NOMO-1 (cell line): ENCODE data around the gene SLC22A4.

Experiments
- DNase-seq, 2 experiments: peaks; one replicate each; lab custom pipeline; 2025; ENCODE audit not compliant: unreplicated experiment in 2 of 2; lab: John Stamatoyannopoulos, UW

The SLC22A4 gene

DNA sequence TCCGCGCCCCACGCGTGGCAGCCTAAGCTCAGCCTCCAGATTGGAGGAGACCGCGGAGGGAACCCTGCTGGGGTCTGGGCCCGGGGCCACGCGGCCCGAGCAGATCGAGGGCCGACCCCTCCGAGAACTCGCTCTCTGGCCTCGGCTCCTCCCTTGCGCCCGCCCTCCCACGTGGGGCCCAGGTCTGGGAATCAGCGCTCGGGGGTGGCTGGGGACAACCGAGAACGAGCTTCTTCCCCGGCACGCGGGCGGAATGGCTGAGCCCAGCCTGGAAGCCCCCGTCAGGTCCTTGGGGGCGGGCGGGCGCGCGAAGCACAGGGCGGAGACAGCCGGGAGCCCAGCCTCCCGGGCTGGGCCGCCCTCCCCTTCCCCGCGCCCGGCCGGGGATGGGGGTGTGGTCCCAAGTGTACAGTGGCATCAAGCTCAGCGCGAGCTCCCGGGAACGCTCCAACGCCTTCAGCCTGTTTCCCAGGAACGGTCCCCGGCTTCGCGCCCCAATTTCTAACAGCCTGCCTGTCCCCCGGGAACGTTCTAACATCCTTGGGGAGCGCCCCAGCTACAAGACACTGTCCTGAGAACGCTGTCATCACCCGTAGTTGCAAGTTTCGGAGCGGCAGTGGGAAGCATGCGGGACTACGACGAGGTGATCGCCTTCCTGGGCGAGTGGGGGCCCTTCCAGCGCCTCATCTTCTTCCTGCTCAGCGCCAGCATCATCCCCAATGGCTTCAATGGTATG lies at the start of gene SLC22A4:
TSS of gene SLC22A4 (plus strand) at position 403 of the 736 bp plus-strand sequence. CDS start at position 626, 223 bp downstream.
- DNase-seq = peak; percentile 87 to 96

GRCh38 chr5:132245593-132245992 lies 48.6 kb upstream of the SLC22A4 start:
- DNase-seq = no peak

GRCh38 chr5:132246806-132247205 lies 47.4 kb upstream of the SLC22A4 start:
- no peak for DNase-seq

DNA sequence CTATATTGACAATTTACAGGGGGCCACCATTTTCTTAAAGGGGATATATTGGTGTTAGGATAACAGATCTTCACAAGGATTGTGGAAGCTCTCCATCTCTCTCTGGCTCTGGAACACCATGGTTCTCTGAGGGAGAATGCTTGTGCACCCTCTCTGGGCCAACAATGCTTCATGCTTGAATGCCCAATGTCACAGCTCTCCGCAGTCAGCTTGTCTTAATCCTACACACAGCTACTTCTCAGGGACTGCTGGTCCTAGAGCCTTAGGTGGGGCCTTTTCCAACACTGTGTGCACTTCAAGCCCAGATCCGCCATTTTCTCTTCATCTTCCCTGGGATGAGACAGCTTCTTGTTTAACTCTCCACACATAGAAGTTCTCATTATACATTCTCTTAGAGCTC lies 43.6 kb upstream of the SLC22A4 start:
- no peak for DNase-seq

DNA sequence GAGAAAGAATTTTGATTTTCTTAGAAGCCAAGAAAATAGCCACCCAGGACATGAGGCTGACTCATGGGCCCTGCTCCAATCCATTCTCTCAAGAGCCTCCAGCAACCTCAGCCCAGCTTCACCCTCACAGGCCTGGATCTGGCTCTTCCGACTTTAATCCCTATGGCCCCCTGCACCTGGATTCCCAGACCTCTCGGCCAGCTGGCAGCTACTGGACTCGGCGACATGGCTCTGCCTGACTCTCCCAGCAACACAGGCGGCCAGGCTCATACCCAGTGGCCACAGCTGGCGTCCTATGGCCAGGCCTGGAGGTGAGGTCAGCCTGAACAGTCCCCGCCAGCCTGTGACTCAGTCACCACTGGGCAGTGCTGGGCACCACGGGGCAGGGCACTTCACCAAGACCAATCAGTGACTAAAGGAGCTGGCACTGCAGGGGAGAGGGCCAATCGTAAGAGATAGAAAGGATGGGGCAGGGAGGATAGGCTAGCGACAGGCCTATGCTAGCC lies 42.9 kb upstream of the SLC22A4 start:
- DNase-seq = no peak

GRCh38 chr5:132253008-132253441 lies 41.2 kb upstream of the SLC22A4 start:
- peak in 1 of 2 experiments; percentile 12 for DNase-seq

DNA sequence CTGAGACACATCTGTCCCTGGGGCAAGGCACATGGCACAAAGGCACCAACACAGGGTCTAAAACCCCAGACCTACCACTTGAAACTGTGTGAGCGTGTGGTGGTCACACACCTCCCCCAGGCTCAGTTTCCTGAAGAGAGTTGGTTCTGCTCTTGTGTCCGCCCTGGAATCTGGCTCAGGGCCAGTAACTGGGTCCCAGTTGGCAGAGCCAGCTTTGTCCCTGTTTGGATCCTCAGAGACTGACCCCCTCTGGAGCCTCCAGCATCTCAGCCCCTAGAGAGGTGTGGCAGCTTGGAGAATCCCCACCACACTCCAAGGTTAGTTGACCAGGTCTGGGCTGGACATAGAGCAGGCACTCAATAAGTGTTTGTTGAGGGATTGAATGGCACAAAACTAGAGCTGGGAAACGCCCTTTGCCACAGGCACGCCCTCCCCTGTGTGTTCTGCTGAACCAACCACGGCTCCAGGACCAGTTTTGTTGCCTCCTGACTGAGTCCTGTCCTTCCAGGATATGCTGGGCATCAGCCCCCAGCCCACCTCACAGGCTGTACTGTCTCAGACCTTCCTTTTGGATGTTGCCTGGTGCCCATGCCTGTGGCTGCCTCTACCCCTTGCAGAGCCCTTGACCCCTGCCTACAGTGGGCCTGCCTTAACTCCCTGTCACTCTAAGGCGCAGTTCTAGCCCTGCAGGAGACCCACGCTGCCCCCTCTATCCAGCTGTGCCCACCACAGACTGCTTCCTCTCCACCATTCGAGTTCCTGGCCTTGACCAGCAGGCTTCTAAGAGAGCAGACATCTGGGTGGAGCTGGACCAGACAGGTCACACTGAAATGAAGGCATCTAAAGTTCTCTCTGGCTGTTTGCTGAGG lies 40.5 kb upstream of the SLC22A4 start:
- no peak for DNase-seq

GRCh38 chr5:132254321-132254977 lies 39.7 kb upstream of the SLC22A4 start:
- no peak for DNase-seq

DNA sequence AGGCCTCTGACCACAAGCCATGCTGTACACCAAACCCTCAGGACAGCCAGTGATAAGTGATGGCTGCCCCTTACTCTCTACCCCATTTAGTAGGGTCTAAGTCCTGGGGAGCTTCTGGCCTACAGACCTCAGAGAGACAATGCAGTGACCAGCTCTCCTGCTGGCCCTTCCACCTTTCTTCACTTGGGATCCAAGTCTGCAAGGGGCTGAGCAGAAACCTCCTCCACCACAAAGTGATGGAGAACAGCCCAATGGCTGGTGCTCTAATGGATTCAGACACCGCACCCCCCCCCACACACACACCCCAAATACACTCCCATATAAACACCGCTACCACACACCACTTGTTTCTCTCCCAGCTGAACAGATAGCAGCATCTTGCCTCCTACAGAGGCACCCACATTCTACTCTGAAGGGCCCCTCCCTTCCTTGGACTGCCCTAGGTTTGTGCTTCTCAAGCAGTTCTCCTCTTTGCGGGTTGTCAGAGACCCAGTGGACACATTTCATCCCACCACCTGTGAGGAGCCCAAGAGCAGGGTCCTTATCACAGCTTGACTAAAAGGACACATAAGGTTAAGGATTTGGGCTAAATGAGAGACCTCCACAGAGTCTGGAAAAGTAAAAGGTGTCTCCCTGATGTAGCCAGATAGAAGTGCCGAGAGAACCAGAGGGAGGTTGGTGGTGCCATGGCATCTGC lies 38.0 kb upstream of the SLC22A4 start:
- no peak for DNase-seq

DNA sequence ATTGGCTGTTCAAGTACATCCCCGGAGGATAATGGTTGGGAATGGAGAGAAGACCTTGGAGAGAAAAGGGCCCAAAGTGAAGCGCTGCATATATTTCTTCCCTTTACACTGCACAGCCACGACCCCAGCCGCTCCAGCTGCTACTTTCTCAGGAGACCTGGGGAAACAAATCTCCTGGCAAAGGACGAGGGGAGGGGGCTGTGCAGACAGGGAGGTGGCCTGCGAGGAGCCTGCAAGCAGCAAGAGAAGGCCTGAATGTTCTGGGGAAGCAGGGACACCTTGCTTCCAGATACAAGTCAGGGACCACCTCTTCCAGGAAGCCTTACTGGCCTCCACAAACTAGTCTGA lies 37.4 kb upstream of the SLC22A4 start:
- DNase-seq = no peak

- DNase-seq = no peak
Observed at GRCh38 chr5:132257131-132258101, 36.8 kb upstream of the SLC22A4 start, which contains the start of gene PDLIM4. Gene PDLIM4, plus strand, starts transcription at chr5:132257696. Its CDS starts 39 bp downstream, at chr5:132257735.

GRCh38 chr5:132258102-132259068 lies 35.8 kb upstream of the SLC22A4 start:
- no peak for DNase-seq

GRCh38 chr5:132259069-132259851 lies 34.9 kb upstream of the SLC22A4 start:
- DNase-seq = no peak

- no peak for DNase-seq
Observed at GRCh38 chr5:132260051-132260450, 34.1 kb upstream of the SLC22A4 start.

DNA sequence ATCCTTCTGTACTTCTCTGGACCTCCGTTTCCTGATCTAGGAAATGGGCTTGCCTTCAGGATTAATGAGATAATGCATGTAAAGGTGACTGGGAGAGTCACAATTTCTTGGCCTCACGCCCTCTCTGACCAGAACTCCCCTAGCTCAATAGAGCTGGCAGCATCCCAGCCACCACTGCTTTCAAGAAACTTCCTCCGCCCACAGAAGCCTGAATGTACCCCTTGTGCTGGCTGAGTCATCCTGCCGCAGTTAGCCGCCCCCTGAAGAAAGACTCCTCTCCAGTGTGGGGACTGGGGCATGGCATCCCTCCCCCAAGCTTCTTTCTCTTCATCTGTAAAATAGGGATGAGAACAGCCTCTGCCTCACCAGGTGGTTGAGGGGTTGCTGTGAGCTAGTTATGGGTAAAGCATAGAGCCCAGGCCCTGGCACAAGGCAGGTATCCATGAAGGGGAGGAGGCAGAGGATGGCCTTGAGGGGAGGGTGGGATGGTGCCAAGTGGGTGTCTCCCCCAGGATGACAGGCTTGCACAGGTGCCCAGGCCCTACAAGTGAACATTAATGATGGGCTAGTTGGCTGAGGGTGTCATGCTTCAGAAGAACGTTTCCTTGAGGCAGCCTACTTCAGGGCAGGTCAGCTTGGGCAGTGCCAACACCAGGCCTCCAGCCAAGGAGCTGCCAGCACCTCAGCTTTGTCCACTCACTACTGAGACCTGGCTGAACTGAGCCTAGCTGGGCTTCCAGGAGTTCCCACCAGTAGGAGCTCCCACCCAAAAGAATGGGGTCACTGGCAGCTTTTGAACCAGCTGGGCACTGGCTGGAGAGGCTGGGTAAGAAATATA lies 33.3 kb upstream of the SLC22A4 start:
- no peak for DNase-seq
